Right atrium auricular region (tissue), 2 donors: ENCODE measurements around the gene DLGAP4. TPM values are rescaled to one million over a fixed set of nuclear protein-coding genes. Genes with fewer than 3 reads are reported as not detected.

Experiments
- DNase-seq: peaks from one replicate; pipeline ENCODE4 v3.0.0-alpha.2; 2019; ENCODE audit warnings: low spot score
- H3K27ac ChIP-seq, 2 donors: fragments of 200-600 bp; sonication (generic); 1 replicate in 1 of 2; 2 replicates in 1 of 2; pipeline ENCODE4 v1.5.1; 2016 to 2019
- H3K27me3 ChIP-seq, 2 donors: fragments of 200-600 bp; sonication (generic); one replicate each; pipeline versions ENCODE4 v1.5.1 to v1.6.0; 2017 to 2019
- H3K36me3 ChIP-seq: fragments of 200-600 bp; sonication (generic); one replicate; pipeline ENCODE4 v1.5.1; 2016
- H3K4me1 ChIP-seq, 2 donors: fragments of 200-600 bp; sonication (generic); one replicate each; pipeline versions ENCODE4 v1.5.1 to v1.6.0; 2017 to 2019
- H3K4me3 ChIP-seq, 2 donors: fragments of 200-600 bp; sonication (generic); 1 replicate in 1 of 2; 2 replicates in 1 of 2; pipeline ENCODE4 v1.5.1; 2017 to 2019; ENCODE audit warnings: mild to moderate bottlenecking in 1 of 2, moderate library complexity in 1 of 2
- H3K9me3 ChIP-seq, 2 donors: fragments of 200-600 bp; sonication (generic); one replicate each; pipeline ENCODE4 v1.5.1; 2019
- CTCF ChIP-seq, 2 donors: fragments of 200-600 bp; sonication (generic); IDR thresholded peaks; one replicate each; pipeline ENCODE4 v1.5.1; 2019; ENCODE audit warnings: antibody characterized with exemption in 2 of 2
- total RNA-seq, 2 donors: library from RNA; depleted of rRNA; stranded (reverse); fragments of >200 nt; gene quantifications; one replicate each; pipeline ENCODE4 v1.1.0, GENCODE V29; 2016

DLGAP4 gene
- total RNA-seq, 2 donors from 2014 or later = 30.0 to 50.2 TPM

GRCh38 chr20:36392989-36393388 is 86.8 kb downstream of the DLGAP4 start:
- no peaks in the 10 kb centered on the region for H3K4me1 ChIP-seq
- H3K27ac ChIP-seq = no peak overlapping the region
- no peak overlapping the region for H3K4me3 ChIP-seq
- DNase-seq = no peak
- H3K36me3 ChIP-seq = no peaks in the 10 kb centered on the region
- no peaks in the 10 kb centered on the region for H3K27me3 ChIP-seq
- no peak for TF ChIP-seq CTCF (IDR thresholded peaks at IDR 0.05)
- no peaks in the 10 kb centered on the region for H3K9me3 ChIP-seq

DNA sequence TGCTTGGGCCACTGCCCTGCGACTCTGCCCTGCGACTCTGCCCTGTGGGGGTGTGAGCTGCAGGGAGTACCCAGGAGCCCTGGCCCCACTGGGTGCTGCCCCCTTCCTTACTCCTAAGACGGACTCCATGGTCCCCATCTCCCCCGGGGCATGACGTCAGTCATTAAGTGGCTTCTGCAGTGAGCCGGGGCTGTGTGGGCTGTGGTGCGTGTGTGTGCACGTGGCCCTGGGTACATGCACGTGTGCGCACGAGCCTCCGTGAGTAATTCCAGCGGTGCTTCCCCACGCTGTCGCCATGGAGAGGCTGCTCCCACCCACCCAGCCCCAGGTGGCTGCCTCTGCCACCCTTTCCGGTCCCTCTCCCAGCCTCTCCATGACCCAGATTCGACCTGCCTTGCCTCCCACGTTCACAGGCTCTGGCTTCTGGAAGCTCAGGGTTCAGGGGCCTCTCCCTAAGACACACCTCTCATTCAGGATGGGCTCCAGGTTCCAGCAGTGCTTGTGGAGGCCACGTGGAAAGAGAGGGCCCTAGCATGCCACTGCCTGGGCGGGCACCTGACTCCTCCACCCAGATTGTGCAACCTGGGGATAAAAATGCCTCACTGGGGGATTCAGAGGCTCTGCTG is 88.3 kb downstream of the DLGAP4 start:
- Histone ChIP-seq H3K9me3 (no peaks in the 10 kb centered on the region), H3K4me3 (no peak overlapping the region), H3K27ac (no peak overlapping the region), H3K4me1 (no peaks in the 10 kb centered on the region), H3K27me3 (no peaks in the 10 kb centered on the region), H3K36me3 (no peaks in the 10 kb centered on the region)
- TF ChIP-seq CTCF (IDR thresholded peaks at IDR 0.05) = no peak
- DNase-seq = no peak

GRCh38 chr20:36396340-36396739 is 90.2 kb downstream of the DLGAP4 start:
- DNase-seq = no peak
- no peak for TF ChIP-seq CTCF (IDR thresholded peaks at IDR 0.05)
- no peaks in the 10 kb centered on the region for H3K9me3 ChIP-seq
- H3K4me3 ChIP-seq = no peak overlapping the region
- no peaks in the 10 kb centered on the region for H3K4me1 ChIP-seq
- no peak overlapping the region for H3K27ac ChIP-seq
- H3K27me3 ChIP-seq = no peaks in the 10 kb centered on the region
- no peaks in the 10 kb centered on the region for H3K36me3 ChIP-seq

DNA sequence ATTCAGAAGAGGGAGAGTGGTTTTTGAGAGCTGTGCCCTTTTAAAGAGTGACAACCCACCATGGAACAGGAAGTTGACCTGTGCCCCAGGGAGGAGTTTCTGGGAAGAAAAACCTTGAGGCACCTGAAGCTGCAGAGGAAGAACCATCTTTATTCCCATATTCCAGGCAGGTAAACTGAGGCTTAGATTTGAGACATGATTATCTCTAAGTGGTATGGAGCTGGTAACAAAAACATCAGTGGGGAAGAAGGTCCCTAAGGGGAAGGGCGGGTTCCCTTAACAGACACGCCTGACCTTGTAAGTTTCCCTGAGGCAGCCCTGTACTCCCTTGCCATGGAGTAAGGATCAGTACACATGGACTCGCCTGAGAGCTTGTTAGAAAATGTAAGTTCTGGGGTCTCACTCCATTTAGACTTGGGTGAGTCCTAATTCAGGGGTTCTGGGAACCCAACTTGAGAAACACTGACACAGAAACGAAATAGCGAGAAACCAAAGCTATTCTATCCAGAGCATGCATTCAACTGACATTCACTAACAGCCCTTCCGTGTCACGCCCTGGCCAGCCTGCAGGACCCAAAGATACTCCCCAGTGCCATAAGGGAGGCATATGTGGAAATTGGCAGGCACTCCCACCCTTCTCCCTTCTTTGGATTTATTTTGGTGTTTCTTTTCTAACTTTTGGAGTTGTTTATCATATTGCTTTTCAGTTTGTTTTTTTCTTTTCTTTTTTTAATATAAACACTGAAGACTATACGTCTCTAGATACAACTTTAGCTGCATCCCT is 90.9 kb downstream of the DLGAP4 start:
- Histone ChIP-seq H3K9me3 (no peaks in the 10 kb centered on the region), H3K36me3 (no peaks in the 10 kb centered on the region), H3K27me3 (no peaks in the 10 kb centered on the region), H3K4me3 (no peak overlapping the region), H3K27ac (no peak overlapping the region), H3K4me1 (no peaks in the 10 kb centered on the region)
- DNase-seq = no peak
- no peak for TF ChIP-seq CTCF (IDR thresholded peaks at IDR 0.05)

DNA sequence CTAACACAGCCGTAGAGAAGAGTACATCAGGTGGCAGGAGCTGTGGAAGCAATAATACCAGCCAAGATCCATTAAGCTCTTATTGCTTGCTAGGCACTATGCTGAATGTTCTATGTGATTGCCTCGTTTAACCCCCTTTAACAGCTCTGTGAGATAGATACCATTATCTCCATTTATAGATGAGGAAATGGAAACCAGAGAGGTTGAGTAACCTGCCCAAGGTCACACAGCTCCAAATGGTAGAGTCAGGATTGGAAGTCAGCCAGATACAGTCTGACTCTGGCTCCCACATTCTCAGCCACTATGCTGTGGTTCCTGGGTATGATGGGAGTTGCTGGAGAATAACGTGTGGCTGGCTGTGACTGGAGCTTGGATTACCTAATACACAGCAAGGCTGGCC is 92.4 kb downstream of the DLGAP4 start:
- no peak for TF ChIP-seq CTCF (IDR thresholded peaks at IDR 0.05)
- no peak overlapping the region for H3K27ac ChIP-seq
- no peaks in the 10 kb centered on the region for H3K4me1 ChIP-seq
- no peak overlapping the region for H3K4me3 ChIP-seq
- no peaks in the 10 kb centered on the region for H3K27me3 ChIP-seq
- DNase-seq = no peak
- H3K36me3 ChIP-seq = no peaks in the 10 kb centered on the region
- peaks cover 0 to 8% of the 10 kb centered on the region in 2 donors for H3K9me3 ChIP-seq
